Mesendoderm (in vitro differentiated cells): ENCODE data around the gene KIAA0586.
A peak's percentile ranks its signal among the peaks of the same experiment; 100 is the strongest.
"Not testable (repeated sequence)": the region's sequence is repeated elsewhere in the genome, so short reads cannot be mapped to it uniquely, and the experiment has no call there.

ENCODE experiments used
- DNase-seq: peaks from one replicate; pipeline ENCODE4 v3.0.0; 2013
- H2AK5ac ChIP-seq: 2 replicates; pipeline ENCODE4 v1.6.1; 2013; ENCODE audit warnings: low read length, inconsistent platforms
- H2BK120ac ChIP-seq: 2 replicates; pipeline ENCODE4 v1.6.1; 2013; ENCODE audit warnings: low read depth, mild to moderate bottlenecking, low read length, moderate library complexity, mixed read lengths
- H2BK15ac ChIP-seq: replicated peaks from 2 replicates; pipeline ENCODE4 v1.6.1; 2013; ENCODE audit warnings: low read depth, mild to moderate bottlenecking, moderate library complexity
- H2BK5ac ChIP-seq: 2 replicates; pipeline ENCODE4 v1.6.1; 2013; ENCODE audit warnings: low read length, inconsistent platforms
- H3K18ac ChIP-seq: 2 replicates; pipeline ENCODE4 v1.6.1; 2013; ENCODE audit warnings: mild to moderate bottlenecking, low read length, mixed read lengths
- H3K23ac ChIP-seq: one replicate; pipeline ENCODE4 v1.6.1; 2013; ENCODE audit warnings: low read length
- H3K27ac ChIP-seq: 2 replicates; pipeline ENCODE4 v1.5.1; 2013; ENCODE audit warnings: low read depth, mild to moderate bottlenecking, inconsistent platforms, low read length, moderate library complexity
- H3K27me3 ChIP-seq: 2 replicates; pipeline ENCODE4 v1.6.1; 2013; ENCODE audit warnings: low read length, control low read depth, mild to moderate bottlenecking, inconsistent platforms; ENCODE audit not compliant: insufficient read depth, poor library complexity
- H3K36me3 ChIP-seq: 2 replicates; pipeline ENCODE4 v1.6.1; 2013; ENCODE audit warnings: low read length, inconsistent platforms; ENCODE audit not compliant: control insufficient read depth, insufficient read depth
- H3K4ac ChIP-seq: one replicate; pipeline ENCODE4 v1.6.1; 2013; ENCODE audit warnings: low read depth, mild to moderate bottlenecking, low read length, moderate library complexity
- H3K4me1 ChIP-seq: 2 replicates; pipeline ENCODE4 v1.6.1; 2013; ENCODE audit warnings: low read depth, low read length, inconsistent platforms; ENCODE audit not compliant: control insufficient read depth
- H3K4me2 ChIP-seq: 2 replicates; pipeline ENCODE4 v1.6.1; 2013; ENCODE audit warnings: low read length
- H3K4me3 ChIP-seq: 2 replicates; pipeline ENCODE4 v1.5.1; 2013; ENCODE audit warnings: mild to moderate bottlenecking, low read length
- H3K56ac ChIP-seq: one replicate; pipeline ENCODE4 v1.6.1; 2013; ENCODE audit warnings: low read length
- H3K79me1 ChIP-seq: 2 replicates; pipeline ENCODE4 v1.6.1; 2013; ENCODE audit warnings: low read length, inconsistent platforms
- H3K79me2 ChIP-seq: 2 replicates; pipeline ENCODE4 v1.6.1; 2013; ENCODE audit warnings: mild to moderate bottlenecking, low read length; ENCODE audit not compliant: control insufficient read depth, insufficient read depth
- H3K9ac ChIP-seq: 2 replicates; pipeline ENCODE4 v1.6.1; 2013; ENCODE audit warnings: low read length, inconsistent platforms
- H4K5ac ChIP-seq: one replicate; pipeline ENCODE4 v1.6.1; 2013; ENCODE audit warnings: low read length
- H4K8ac ChIP-seq: one replicate; pipeline ENCODE4 v1.6.1; 2013; ENCODE audit warnings: low read depth, mild to moderate bottlenecking, control low read depth, low read length, moderate library complexity
- WGBS: extraction: QIAGEN DNeasy Blood & Tissue Kit; methylation state at CpG from one replicate; pipeline ENCODE4 v1.1.7; 2013; ENCODE audit warnings: low lambda C conversion rate, missing lambda C conversion rate; ENCODE audit not compliant: insufficient coverage; ENCODE audit errors: extremely low coverage; 5-methylcytosine and 5-hydroxymethylcytosine counted together

KIAA0586 gene

GRCh38 chr14:58478329-58478728 is 50.8 kb downstream of the KIAA0586 start:
- not testable (repeated sequence) for H3K79me1 ChIP-seq, H3K23ac ChIP-seq, DNase-seq, H3K4ac ChIP-seq, H3K79me2 ChIP-seq, H4K5ac ChIP-seq, H4K8ac ChIP-seq, H3K4me1 ChIP-seq, H2AK5ac ChIP-seq, H3K4me2 ChIP-seq, H3K36me3 ChIP-seq, H3K9ac ChIP-seq, H3K4me3 ChIP-seq, H3K56ac ChIP-seq, H3K18ac ChIP-seq, H2BK120ac ChIP-seq, H3K27ac ChIP-seq, H2BK5ac ChIP-seq, H3K27me3 ChIP-seq, H2BK15ac ChIP-seq
- WGBS, result no CpG with 5 or more reads among the region's 5 CpGs

- Histone ChIP-seq H2BK15ac (no peak overlapping the region), H3K36me3 (no peaks in the 10 kb centered on the region), H2BK120ac (no peak overlapping the region), H3K27me3 (no peaks in the 10 kb centered on the region), H3K4me2 (no peak overlapping the region), H2AK5ac (no peak overlapping the region), H4K5ac (no peak overlapping the region), H4K8ac (no peak overlapping the region), H3K56ac (no peak overlapping the region), H3K18ac (no peak overlapping the region), H3K4ac (no peak overlapping the region), H3K4me1 (no peaks in the 10 kb centered on the region), H3K9ac (no peak overlapping the region), H2BK5ac (no peak overlapping the region), H3K79me2 (no peaks in the 10 kb centered on the region), H3K27ac (no peak overlapping the region), H3K4me3 (no peak overlapping the region), H3K23ac (no peak overlapping the region), H3K79me1 (no peaks in the 10 kb centered on the region)
- DNase-seq, result no peak
- WGBS, result no CpG with 5 or more reads among the region's 1 CpG
Observed at GRCh38 chr14:58479975-58480374, 52.5 kb downstream of the KIAA0586 start.

- Histone ChIP-seq H2AK5ac (no peak overlapping the region), H3K4me1 (no peaks in the 10 kb centered on the region), H3K4ac (no peak overlapping the region), H3K27me3 (no peaks in the 10 kb centered on the region), H4K8ac (no peak overlapping the region), H3K27ac (no peak overlapping the region), H3K23ac (no peak overlapping the region), H3K4me2 (no peak overlapping the region), H3K9ac (no peak overlapping the region), H3K18ac (no peak overlapping the region), H3K36me3 (no peaks in the 10 kb centered on the region), H3K56ac (no peak overlapping the region), H3K4me3 (no peak overlapping the region), H2BK5ac (no peak overlapping the region), H4K5ac (no peak overlapping the region), H2BK120ac (no peak overlapping the region), H2BK15ac (no peak overlapping the region), H3K79me2 (no peaks in the 10 kb centered on the region), H3K79me1 (no peaks in the 10 kb centered on the region)
- no CpG with 5 or more reads among the region's 1 CpG for WGBS
- no peak for DNase-seq
Observed at GRCh38 chr14:58484176-58484575, 56.7 kb downstream of the KIAA0586 start.

DNA sequence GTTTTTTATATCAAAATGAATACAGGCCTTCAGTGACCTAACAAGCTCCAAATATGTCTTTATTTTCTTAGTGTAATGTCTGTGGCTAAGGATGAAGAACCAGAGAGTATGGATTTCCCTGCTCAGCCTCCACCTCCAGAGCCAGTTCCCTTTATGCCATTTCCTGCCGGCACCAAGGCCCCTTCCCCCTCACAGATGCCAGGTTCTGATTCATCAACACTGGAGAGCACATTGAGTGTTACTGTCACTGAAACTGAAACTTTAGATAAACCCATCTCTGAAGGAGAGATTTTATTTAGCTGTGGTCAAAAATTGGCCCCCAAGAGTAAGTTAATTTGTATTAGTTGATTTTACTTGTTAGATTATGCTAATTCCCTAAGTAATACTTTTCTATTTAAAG is 61.0 kb downstream of the KIAA0586 start:
- no CpG with 5 or more reads among the region's 1 CpG for WGBS
- H3K36me3 ChIP-seq, result no peaks in the 10 kb centered on the region
- H3K27ac ChIP-seq, result no peak overlapping the region

GRCh38 chr14:58491593-58491992 is 64.1 kb downstream of the KIAA0586 start:
- H3K23ac ChIP-seq, result no peak overlapping the region
- no CpG with 5 or more reads among the region's 1 CpG for WGBS
- H3K27ac ChIP-seq, result no peak overlapping the region
- H3K36me3 ChIP-seq, result no peaks in the 10 kb centered on the region
- H3K4me1 ChIP-seq, result no peaks in the 10 kb centered on the region
- no peak overlapping the region for H2BK120ac ChIP-seq
- no peak overlapping the region for H2BK15ac ChIP-seq
- H3K27me3 ChIP-seq, result no peaks in the 10 kb centered on the region
- no peak overlapping the region for H3K4ac ChIP-seq
- no peak overlapping the region for H4K5ac ChIP-seq
- H3K4me3 ChIP-seq, result no peak overlapping the region
- no peak overlapping the region for H3K56ac ChIP-seq
- no peak overlapping the region for H2BK5ac ChIP-seq
- no peaks in the 10 kb centered on the region for H3K79me1 ChIP-seq
- H3K18ac ChIP-seq, result no peak overlapping the region
- no peak overlapping the region for H2AK5ac ChIP-seq
- H3K79me2 ChIP-seq, result no peaks in the 10 kb centered on the region
- DNase-seq, result no peak
- H4K8ac ChIP-seq, result no peak overlapping the region
- H3K4me2 ChIP-seq, result no peak overlapping the region
- H3K9ac ChIP-seq, result no peak overlapping the region

More for the DNA sequence above, 61.0 kb downstream of the KIAA0586 start:
- H4K5ac ChIP-seq, result no peak overlapping the region
- no peak overlapping the region for H2BK5ac ChIP-seq
- H3K4ac ChIP-seq, result no peak overlapping the region
- no peak overlapping the region for H3K18ac ChIP-seq
- no peak overlapping the region for H3K23ac ChIP-seq
- H3K4me1 ChIP-seq, result no peaks in the 10 kb centered on the region
- H3K9ac ChIP-seq, result no peak overlapping the region
- no peak overlapping the region for H3K56ac ChIP-seq
- H2AK5ac ChIP-seq, result no peak overlapping the region
- H3K4me3 ChIP-seq, result no peak overlapping the region
- no peak overlapping the region for H3K4me2 ChIP-seq
- no peak overlapping the region for H2BK15ac ChIP-seq
- peak; percentile 37 for DNase-seq
- no peaks in the 10 kb centered on the region for H3K79me2 ChIP-seq
- no peaks in the 10 kb centered on the region for H3K79me1 ChIP-seq
- no peak overlapping the region for H4K8ac ChIP-seq
- no peaks in the 10 kb centered on the region for H3K27me3 ChIP-seq
- no peak overlapping the region for H2BK120ac ChIP-seq

DNA sequence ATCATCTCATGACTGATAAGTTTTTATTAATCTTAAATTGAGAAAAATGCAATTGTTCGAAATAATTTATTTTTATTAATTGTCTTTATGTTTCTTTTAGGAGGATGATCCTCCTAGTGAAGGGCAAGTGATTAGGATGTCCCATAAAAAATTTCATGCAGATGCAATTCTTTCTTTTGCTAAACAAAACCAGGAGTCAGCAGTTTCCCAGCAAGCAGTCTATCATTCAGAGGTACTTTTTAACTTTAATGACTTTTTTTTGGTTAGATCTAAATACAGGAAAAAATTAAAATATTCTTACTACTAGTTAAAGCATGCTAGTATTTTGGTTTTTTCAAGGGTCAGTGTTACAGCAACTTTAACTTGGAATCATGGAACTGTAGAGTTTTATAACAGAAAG is 64.5 kb downstream of the KIAA0586 start:
- Histone ChIP-seq H3K9ac (no peak overlapping the region), H3K23ac (no peak overlapping the region), H3K4me2 (no peak overlapping the region), H3K4me3 (no peak overlapping the region), H2BK120ac (no peak overlapping the region), H3K18ac (no peak overlapping the region), H3K79me2 (no peaks in the 10 kb centered on the region), H3K27ac (no peak overlapping the region), H2AK5ac (no peak overlapping the region), H4K8ac (no peak overlapping the region), H4K5ac (no peak overlapping the region), H3K4ac (no peak overlapping the region), H3K79me1 (no peaks in the 10 kb centered on the region), H3K27me3 (no peaks in the 10 kb centered on the region), H2BK15ac (no peak overlapping the region), H3K56ac (no peak overlapping the region), H3K36me3 (no peaks in the 10 kb centered on the region), H2BK5ac (no peak overlapping the region), H3K4me1 (no peaks in the 10 kb centered on the region)
- DNase-seq, result no peak
- WGBS, result no CpG with 5 or more reads among the region's 1 CpG
